COLO829 (cell line): Measurements from ENCODE around the gene PCDHB11.
"Not testable (repeated sequence)": the region's sequence is repeated elsewhere in the genome, so short reads cannot be mapped to it uniquely, and the experiment has no call there.

Experiments
- DNase-seq: peaks from one replicate; pipeline ENCODE4 v3.0.0; 2012; ENCODE audit warnings: low spot score

PCDHB11 gene

DNA sequence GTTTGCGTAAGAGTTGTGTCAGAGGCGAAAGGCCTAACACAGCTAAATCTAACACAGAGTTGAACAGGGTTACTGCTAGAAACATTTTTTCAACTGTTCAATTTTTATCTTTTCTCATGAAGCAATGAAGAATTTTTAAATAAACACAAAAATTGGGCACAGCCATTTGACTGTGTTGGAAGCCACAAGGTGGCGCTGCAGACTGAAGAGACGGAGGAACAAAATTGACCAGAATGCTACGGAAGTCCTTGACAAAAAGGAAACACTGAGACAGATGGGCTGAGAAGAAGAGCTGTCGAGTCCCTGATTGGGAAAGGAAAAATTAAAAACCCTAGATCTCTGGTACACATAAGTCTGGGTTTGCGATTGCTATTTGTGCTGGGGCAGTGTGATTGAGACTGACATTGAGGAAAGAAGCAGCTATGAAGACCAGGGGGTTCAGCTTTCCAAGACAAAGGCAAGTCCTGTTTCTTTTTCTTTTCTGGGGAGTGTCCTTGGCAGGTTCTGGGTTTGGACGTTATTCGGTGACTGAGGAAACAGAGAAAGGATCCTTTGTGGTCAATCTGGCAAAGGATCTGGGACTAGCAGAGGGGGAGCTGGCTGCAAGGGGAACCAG, 12.4 kb upstream of the PCDHB11 start, which contains the start of gene PCDHB9:
Gene PCDHB9 (plus strand): TSS at position 265 of the 616 bp plus-strand sequence. CDS start 158 bp downstream, at position 423.
- DNase-seq = peak; percentile 34

GRCh38 chr5:141188682-141189081, 10.7 kb upstream of the PCDHB11 start:
- not testable (repeated sequence) for DNase-seq

- not testable (repeated sequence) for DNase-seq
Measured at GRCh38 chr5:141189131-141189530, 10.3 kb upstream of the PCDHB11 start.

DNA sequence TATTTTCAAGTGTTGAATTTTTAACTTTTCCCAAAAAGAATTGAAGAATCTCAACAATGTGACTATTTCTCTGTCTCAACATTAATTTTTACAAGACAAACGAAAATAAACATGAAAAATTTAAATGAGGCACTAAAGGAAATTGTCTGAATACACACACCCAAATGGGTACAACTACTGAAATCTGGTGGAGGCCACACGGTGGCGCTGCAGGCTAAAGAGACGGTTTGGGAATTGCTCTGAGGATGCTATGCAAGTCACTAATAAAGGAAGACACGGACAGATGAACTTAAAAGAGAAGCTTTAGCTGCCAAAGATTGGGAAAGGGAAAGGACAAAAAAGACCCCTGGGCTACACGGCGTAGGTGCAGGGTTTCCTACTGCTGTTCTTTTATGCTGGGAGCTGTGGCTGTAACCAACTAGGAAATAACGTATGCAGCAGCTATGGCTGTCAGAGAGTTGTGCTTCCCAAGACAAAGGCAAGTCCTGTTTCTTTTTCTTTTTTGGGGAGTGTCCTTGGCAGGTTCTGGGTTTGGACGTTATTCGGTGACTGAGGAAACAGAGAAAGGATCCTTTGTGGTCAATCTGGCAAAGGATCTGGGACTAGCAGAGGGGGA, 7.2 kb upstream of the PCDHB11 start, which contains the start of gene PCDHB10:
Gene PCDHB10 (plus strand): TSS at position 244 of the 616 bp plus-strand sequence. CDS start 200 bp downstream, at position 444.
- peak; percentile 47 for DNase-seq

- not testable (repeated sequence) for DNase-seq
Measured at GRCh38 chr5:141194332-141194731, 5.1 kb upstream of the PCDHB11 start.

- DNase-seq = no peak
Measured at GRCh38 chr5:141196363-141196762, 3.1 kb upstream of the PCDHB11 start.

DNA sequence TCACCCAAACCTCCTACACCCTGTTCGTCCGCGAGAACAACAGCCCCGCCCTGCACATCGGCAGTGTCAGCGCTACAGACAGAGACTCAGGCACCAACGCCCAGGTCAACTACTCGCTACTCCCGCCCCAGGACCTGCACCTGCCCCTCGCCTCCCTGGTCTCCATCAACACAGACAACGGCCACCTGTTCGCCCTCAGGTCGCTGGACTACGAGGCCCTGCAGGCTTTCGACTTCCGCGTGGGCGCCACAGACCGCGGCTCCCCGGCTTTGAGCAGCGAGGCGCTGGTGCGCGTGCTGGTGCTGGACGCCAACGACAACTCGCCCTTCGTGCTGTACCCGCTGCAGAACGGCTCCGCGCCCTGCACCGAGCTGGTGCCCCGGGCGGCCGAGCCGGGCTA, 1.7 kb downstream of the PCDHB11 start:
- not testable (repeated sequence) for DNase-seq

DNA sequence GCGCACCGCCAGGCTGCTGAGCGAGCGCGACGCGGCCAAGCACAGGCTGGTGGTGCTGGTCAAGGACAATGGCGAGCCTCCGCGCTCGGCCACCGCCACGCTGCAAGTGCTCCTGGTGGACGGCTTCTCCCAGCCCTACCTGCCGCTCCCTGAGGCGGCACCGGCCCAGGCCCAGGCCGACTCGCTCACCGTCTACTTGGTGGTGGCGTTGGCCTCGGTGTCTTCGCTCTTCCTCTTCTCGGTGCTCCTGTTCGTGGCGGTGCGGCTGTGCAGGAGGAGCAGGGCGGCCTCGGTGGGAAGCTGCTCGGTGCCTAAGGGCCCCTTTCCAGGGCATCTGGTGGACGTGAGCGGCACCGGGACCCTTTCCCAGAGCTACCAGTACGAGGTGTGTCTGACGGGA, 2.2 kb downstream of the PCDHB11 start:
- not testable (repeated sequence) for DNase-seq

- peak; percentile 31 for DNase-seq
Measured at GRCh38 chr5:141208478-141208877, 9.1 kb downstream of the PCDHB11 start, which contains the start of gene PCDHB12. Gene PCDHB12, plus strand, starts transcription at chr5:141208719. Its CDS starts 189 bp downstream, at chr5:141208908.

GRCh38 chr5:141210281-141210680, 10.9 kb downstream of the PCDHB11 start:
- DNase-seq = not testable (repeated sequence)

GRCh38 chr5:141210849-141211248, 11.4 kb downstream of the PCDHB11 start:
- not testable (repeated sequence) for DNase-seq

GRCh38 chr5:141213656-141214339, 14.4 kb downstream of the PCDHB11 start, which contains the start of gene PCDHB13:
Gene PCDHB13, plus strand, starts transcription at chr5:141213919. Its CDS starts 205 bp downstream, at chr5:141214124.
- DNase-seq = not testable (repeated sequence)

DNA sequence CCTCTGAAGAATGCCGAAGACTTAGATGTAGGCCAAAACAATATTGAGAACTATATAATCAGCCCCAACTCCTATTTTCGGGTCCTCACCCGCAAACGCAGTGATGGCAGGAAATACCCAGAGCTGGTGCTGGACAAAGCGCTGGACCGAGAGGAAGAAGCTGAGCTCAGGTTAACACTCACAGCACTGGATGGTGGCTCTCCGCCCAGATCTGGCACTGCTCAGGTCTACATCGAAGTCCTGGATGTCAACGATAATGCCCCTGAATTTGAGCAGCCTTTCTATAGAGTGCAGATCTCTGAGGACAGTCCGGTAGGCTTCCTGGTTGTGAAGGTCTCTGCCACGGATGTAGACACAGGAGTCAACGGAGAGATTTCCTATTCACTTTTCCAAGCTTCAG, 15.2 kb downstream of the PCDHB11 start:
- not testable (repeated sequence) for DNase-seq

DNA sequence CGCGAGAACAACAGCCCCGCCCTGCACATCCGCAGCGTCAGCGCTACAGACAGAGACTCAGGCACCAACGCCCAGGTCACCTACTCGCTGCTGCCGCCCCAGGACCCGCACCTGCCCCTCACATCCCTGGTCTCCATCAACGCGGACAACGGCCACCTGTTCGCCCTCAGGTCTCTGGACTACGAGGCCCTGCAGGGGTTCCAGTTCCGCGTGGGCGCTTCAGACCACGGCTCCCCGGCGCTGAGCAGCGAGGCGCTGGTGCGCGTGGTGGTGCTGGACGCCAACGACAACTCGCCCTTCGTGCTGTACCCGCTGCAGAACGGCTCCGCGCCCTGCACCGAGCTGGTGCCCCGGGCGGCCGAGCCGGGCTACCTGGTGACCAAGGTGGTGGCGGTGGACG, 16.1 kb downstream of the PCDHB11 start:
- DNase-seq = not testable (repeated sequence)

- DNase-seq = not testable (repeated sequence)
Measured at GRCh38 chr5:141216035-141216434, 16.6 kb downstream of the PCDHB11 start.

DNA sequence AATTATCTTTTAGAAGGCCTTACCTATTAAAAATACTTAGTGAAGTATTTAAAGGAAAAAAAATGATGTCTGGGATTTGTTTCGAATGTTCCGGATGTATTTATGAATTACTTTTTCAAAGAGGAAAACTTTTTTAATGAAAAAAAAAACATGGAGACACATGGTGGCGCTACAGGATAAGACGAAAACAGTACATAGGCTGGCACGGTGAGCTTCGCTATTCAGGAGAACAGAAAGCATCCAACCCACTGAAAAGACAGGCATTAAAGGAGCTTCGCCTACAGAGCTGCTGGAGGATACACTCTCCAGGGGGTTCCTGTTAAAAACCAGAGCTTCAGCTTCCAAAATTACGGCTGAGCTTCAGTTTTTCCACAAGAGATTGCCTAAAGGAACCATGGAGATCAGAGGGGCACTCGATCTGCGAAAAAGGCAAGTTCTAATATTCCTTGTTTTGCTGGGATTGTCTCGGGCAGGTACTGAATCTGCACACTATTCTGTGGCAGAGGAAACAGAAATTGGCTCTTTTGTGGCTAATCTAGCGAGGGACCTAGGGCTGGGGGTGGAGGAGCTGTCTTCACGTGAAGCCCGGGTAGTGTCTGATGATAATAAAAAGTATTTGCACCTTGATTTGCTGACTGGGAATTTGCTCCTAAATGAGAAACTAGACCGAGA, 23.8 kb downstream of the PCDHB11 start, which contains the start of gene PCDHB14:
Gene PCDHB14 (plus strand): TSS at position 232 of the 672 bp plus-strand sequence. CDS start 163 bp downstream, at position 395.
- DNase-seq = peak; percentile 23

DNA sequence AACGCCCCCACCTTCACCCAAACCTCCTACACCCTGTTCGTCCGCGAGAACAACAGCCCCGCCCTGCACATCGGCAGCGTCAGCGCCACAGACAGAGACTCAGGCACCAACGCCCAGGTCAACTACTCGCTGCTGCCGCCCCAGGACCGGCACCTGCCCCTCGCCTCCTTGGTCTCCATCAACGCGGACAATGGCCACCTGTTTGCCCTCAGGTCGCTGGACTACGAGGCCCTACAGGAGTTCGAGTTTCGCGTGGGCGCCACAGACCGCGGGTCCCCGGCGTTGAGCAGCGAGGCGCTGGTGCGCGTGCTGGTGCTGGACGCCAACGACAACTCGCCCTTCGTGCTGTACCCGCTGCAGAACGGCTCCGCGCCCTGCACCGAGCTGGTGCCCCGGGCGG, 25.4 kb downstream of the PCDHB11 start:
- DNase-seq = not testable (repeated sequence)

DNA sequence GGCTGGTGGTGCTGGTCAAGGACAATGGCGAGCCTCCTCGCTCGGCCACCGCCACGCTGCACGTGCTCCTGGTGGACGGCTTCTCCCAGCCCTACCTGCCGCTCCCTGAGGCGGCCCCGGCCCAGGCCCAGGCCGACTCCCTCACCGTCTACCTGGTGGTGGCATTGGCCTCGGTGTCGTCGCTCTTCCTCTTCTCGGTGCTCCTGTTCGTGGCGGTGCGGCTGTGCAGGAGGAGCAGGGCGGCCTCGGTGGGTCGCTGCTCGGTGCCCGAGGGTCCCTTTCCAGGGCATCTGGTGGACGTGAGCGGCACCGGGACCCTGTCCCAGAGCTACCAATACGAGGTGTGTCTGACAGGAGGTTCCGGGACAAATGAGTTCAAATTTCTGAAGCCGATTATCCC, 26.0 kb downstream of the PCDHB11 start:
- not testable (repeated sequence) for DNase-seq

- DNase-seq = peak; percentile 15
Measured at GRCh38 chr5:141234109-141234667, 34.8 kb downstream of the PCDHB11 start.

GRCh38 chr5:141235922-141236321, 36.5 kb downstream of the PCDHB11 start:
- not testable (repeated sequence) for DNase-seq

DNA sequence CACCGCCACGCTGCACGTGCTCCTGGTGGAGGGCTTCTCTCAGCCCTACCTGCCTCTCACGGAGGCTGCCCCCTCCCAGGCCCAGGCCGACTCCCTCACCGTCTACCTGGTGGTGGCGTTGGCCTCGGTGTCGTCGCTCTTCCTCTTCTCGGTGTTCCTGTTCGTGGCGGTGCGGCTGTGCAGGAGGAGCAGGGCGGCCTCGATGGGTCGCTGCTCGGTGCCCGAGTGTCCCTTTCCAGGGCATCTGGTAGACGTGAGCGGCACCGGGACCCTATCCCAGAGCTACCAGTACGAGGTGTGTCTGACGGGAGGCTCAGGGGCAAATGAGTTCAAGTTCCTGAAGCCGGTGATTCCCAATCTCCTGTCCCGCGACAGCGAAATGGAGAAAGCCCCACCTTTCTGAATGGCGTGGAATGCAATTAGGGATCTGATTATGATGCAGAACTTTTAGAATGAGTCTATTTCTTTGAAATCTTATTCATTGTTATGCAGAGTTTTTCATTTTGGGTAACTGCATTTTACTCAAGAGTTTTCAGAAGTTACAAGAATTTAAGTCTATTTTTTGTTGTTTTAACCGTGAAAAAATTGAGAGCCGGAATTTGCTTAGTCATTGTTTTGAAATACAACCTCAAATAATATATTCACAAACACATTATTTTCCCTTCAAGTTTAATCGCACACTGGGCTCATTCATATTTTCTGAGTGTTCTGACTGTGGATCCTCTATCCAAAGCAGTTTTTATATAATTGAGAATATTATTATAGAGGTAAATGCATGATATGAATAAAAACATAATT, 37.3 kb downstream of the PCDHB11 start:
- DNase-seq = no peak
